Keratinocyte (primary cell): ENCODE results near the gene ZFP36. TPM values are rescaled to one million over a fixed set of nuclear protein-coding genes. Genes with fewer than 3 reads are reported as not detected.

Experiments
- DNase-seq: peaks from one replicate; pipeline ENCODE4 v3.0.0-alpha.2; 2011; ENCODE audit warnings: low read depth, missing footprints, low spot score
- FAIRE-seq: peaks from 2 replicates; lab custom pipeline; 2011; peaks lifted over from hg19 to GRCh38; lab: Jason Lieb, UNC
- H2AFZ ChIP-seq: 2 replicates; pipeline ENCODE4 v1.6.0; 2012; ENCODE audit warnings: low read length, control low read depth, inconsistent platforms; ENCODE audit not compliant: control insufficient read depth
- H3K27ac ChIP-seq: 2 replicates; pipeline ENCODE4 v1.5.1; 2011; ENCODE audit warnings: low read length; ENCODE audit not compliant: control insufficient read depth, insufficient read depth
- H3K27me3 ChIP-seq: 3 replicates; pipeline ENCODE4 v1.6.0; 2011; ENCODE audit warnings: low read length; ENCODE audit not compliant: control insufficient read depth, insufficient read depth; ENCODE audit errors: extremely low read depth
- H3K36me3 ChIP-seq, 2 experiments: 2 replicates in 1 of 2; 3 replicates in 1 of 2; pipeline ENCODE4 v1.5.1; 2011; ENCODE audit warnings: low read length in 2 of 2, mild to moderate bottlenecking in 1 of 2; ENCODE audit not compliant: control insufficient read depth in 2 of 2, insufficient read depth in 2 of 2; ENCODE audit errors: extremely low read depth in 1 of 2
- H3K4me1 ChIP-seq: 3 replicates; pipeline ENCODE4 v1.5.1; 2011; ENCODE audit warnings: low read length; ENCODE audit not compliant: control insufficient read depth, insufficient read depth; ENCODE audit errors: extremely low read depth
- H3K4me2 ChIP-seq: 3 replicates; pipeline ENCODE4 v1.6.0; 2011; ENCODE audit warnings: low read depth, low read length; ENCODE audit not compliant: control insufficient read depth, insufficient read depth; ENCODE audit errors: extremely low read depth
- H3K4me3 ChIP-seq, 3 experiments: fragments of 200-600 bp in 1 of 3; sonication (generic) in 1 of 3; 2 replicates in 2 of 3; 3 replicates in 1 of 3; pipeline ENCODE4 v1.5.1; 2011 to 2016; ENCODE audit warnings: low read length in 3 of 3, mild to moderate bottlenecking in 3 of 3, control low read depth in 2 of 3, inconsistent platforms in 1 of 3, low read depth in 1 of 3, mixed read lengths in 1 of 3, mixed run types in 1 of 3, moderate library complexity in 1 of 3; ENCODE audit not compliant: control insufficient read depth in 2 of 3, insufficient read depth in 2 of 3; ENCODE audit errors: extremely low read depth in 1 of 3
- H3K79me2 ChIP-seq: 2 replicates; pipeline ENCODE4 v1.6.0; 2012; ENCODE audit warnings: low read length; ENCODE audit not compliant: control insufficient read depth, insufficient read depth
- H3K9ac ChIP-seq: 3 replicates; pipeline ENCODE4 v1.6.0; 2011; ENCODE audit warnings: low read length; ENCODE audit not compliant: control insufficient read depth, insufficient read depth; ENCODE audit errors: extremely low read depth
- H3K9me1 ChIP-seq: 3 replicates; pipeline ENCODE4 v1.6.0; 2011; ENCODE audit warnings: low read length; ENCODE audit not compliant: control insufficient read depth, insufficient read depth; ENCODE audit errors: extremely low read depth
- H3K9me3 ChIP-seq: 2 replicates; pipeline ENCODE4 v1.5.1; 2012; ENCODE audit warnings: low read depth, low read length; ENCODE audit not compliant: control insufficient read depth
- H4K20me1 ChIP-seq: 3 replicates; pipeline ENCODE4 v1.6.0; 2011; ENCODE audit warnings: low read length; ENCODE audit not compliant: control insufficient read depth, insufficient read depth; ENCODE audit errors: extremely low read depth
- EZH2 ChIP-seq: IDR thresholded peaks from one replicate; pipeline ENCODE4 v1.6.1; 2012; ENCODE audit warnings: inconsistent platforms, mild to moderate bottlenecking, low read length, moderate library complexity
- dilution Hi-C: fragments of 300-500 bp; cut with MboI; formaldehyde crosslinking; loops from one replicate; pipeline ENCODE4 v1.7.0; 2020; ENCODE audit warnings: low sequenced_read_pairs; ENCODE audit not compliant: extremely low pct_ligation_motif_present
- polyA plus RNA-seq, 5 experiments: library from polyadenylated mRNA; depleted of rRNA in 3 of 5; stranded (reverse) in 3 of 5; stranded (forward) in 1 of 5; unstranded in 1 of 5; fragments of >200 nt; gene quantifications; 1 replicate in 1 of 5; 2 replicates in 3 of 5; 3 replicates in 1 of 5; pipeline versions ENCODE4 v1.2.1 to v1.2.3, GENCODE V29; 2011 to 2012; ENCODE audit warnings: missing spikeins in 2 of 5, low read depth in 1 of 5, low replicate concordance in 1 of 5
- TF ChIP-seq, protein P1 (sequence below), 3 experiments: IDR thresholded peaks in 1 of 3; conservative IDR thresholded peaks in 1 of 3; optimal IDR thresholded peaks in 1 of 3; 2 replicates in 2 of 3; 3 replicates in 1 of 3; pipeline versions ENCODE3 to v1.5.1; 2011; ENCODE audit warnings: low read length in 3 of 3, mild to moderate bottlenecking in 3 of 3, moderate library complexity in 2 of 3, control low read depth in 1 of 3, inconsistent platforms in 1 of 3; ENCODE audit not compliant: insufficient read depth in 2 of 3; ENCODE audit errors: extremely low read depth in 1 of 3

The ZFP36 gene
- polyA plus RNA-seq, 1 donor (not counting 4 experiments of a cell fraction or from before 2014, with no cell fraction given) = 12.8 TPM

DNA sequence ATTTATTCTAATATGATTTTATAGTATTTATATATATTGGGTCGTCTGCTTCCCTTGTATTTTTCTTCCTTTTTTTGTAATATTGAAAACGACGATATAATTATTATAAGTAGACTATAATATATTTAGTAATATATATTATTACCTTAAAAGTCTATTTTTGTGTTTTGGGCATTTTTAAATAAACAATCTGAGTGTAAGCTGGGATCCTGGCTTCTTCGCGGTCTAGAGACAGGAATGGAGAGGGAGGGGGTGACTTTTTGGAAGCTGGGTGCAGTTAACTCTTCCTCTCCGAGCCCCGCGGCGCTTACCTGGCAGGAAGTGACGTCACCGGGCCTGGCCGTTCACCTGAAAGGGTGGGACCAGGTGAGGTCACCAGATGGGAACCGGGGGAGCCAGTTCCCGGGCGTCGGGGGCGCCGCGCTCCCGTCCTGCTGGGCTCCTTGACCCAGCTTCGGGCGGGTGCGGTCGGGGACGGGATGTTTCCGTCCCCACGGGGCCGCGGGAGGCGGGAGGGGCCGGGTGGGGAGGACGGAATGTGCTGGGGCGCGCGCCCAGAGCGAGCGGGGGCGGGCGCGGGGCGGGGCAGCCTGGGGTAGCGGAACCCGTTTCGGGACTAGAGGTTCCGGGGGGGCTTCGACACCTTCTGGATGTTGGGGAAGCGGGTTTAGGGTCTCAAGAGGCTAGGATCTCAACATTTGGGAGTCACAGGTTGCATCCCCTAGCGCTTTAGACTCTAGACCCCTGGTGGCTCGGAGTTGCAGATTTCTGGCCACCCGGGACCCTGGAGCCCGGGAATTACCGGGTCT is 2.8 kb downstream of the ZFP36 start:
- Histone ChIP-seq H3K36me3 (peaks cover 6 to 14% of the 10 kb centered on the region in 2 experiments), H3K4me3 (peak overlapping the region; percentile 75 to 85 (median 81)), H3K27ac (peak overlapping the region; percentile 88), H3K9ac (peak overlapping the region; percentile 93), H3K9me1 (no peaks in the 10 kb centered on the region), H3K27me3 (no peaks in the 10 kb centered on the region), H3K4me1 (peaks cover 24% of the 10 kb centered on the region), H4K20me1 (peaks cover 4% of the 10 kb centered on the region), H3K9me3 (no peaks in the 10 kb centered on the region), H3K4me2 (peak overlapping the region; percentile 88), H2AFZ (no peak overlapping the region), H3K79me2 (peaks cover 24% of the 10 kb centered on the region)
- DNase-seq (no peak), FAIRE-seq (no peak)
- dilution Hi-C loops = no loop called here
- TF ChIP-seq EZH2 = no peak
- TF ChIP-seq, protein P1, sequence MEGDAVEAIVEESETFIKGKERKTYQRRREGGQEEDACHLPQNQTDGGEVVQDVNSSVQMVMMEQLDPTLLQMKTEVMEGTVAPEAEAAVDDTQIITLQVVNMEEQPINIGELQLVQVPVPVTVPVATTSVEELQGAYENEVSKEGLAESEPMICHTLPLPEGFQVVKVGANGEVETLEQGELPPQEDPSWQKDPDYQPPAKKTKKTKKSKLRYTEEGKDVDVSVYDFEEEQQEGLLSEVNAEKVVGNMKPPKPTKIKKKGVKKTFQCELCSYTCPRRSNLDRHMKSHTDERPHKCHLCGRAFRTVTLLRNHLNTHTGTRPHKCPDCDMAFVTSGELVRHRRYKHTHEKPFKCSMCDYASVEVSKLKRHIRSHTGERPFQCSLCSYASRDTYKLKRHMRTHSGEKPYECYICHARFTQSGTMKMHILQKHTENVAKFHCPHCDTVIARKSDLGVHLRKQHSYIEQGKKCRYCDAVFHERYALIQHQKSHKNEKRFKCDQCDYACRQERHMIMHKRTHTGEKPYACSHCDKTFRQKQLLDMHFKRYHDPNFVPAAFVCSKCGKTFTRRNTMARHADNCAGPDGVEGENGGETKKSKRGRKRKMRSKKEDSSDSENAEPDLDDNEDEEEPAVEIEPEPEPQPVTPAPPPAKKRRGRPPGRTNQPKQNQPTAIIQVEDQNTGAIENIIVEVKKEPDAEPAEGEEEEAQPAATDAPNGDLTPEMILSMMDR (optimal IDR thresholded peaks at IDR 0.05 in 1 of 3, IDR thresholded peaks at IDR 0.05 in 1 of 3, conservative IDR thresholded peaks at IDR 0.05 in 1 of 3; ENCODE audit: extremely low read depth in 1 of 3, insufficient read depth in 2 of 3, low read length in 3 of 3) = no peak

DNA sequence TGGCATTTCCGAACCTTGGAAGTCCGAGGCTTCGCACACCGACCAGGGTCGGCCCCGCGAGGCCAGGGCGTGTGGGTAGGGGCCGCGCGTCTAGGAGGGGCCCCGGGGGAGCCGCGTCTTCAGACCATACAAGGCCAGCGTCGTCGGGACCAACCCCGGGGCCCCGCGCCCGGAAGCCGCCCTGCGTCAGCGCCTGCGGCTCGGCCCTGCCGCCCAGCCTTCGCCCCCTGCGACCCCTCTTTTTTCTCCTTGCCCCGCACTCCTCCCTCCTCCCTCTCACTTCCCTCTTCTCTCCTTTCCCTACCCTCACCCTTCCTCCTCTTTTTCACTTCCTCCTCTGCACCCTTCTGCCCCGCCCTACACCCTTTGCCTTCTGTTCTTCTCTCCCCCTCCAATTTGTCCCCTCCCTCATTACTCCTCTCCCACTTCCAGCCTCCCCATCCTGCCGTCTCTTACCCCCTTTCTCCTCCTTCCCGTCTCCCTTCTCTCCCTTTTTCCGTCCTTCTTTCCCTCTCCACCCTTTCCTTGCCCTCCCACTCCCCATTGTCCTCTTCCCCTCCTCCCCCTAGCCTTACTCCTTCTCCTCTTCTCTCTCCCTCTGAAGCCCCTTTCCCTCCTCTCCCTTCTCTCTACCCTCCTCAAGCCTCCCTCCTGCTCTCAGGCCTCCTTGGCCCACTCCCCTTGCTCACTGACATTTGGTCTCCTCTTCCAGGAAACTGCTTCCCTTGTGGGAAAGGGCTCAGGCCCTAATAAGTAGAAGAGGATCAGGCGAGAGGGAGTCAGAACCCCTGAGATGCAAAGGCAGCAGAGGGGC is 3.6 kb downstream of the ZFP36 start:
- peaks cover 24% of the 10 kb centered on the region for H3K79me2 ChIP-seq
- H3K36me3 ChIP-seq = peaks cover 6 to 14% of the 10 kb centered on the region in 2 experiments
- no peaks in the 10 kb centered on the region for H3K9me3 ChIP-seq
- H3K9ac ChIP-seq = peak overlapping the region; percentile 93
- no peak for TF ChIP-seq EZH2
- peaks cover 24% of the 10 kb centered on the region for H3K4me1 ChIP-seq
- peak overlapping the region; percentile 61 to 85 (median 75) for H3K4me3 ChIP-seq
- H3K9me1 ChIP-seq = no peaks in the 10 kb centered on the region
- peak overlapping the region; percentile 72 for H3K4me2 ChIP-seq
- H4K20me1 ChIP-seq = peaks cover 4% of the 10 kb centered on the region
- DNase-seq = no peak
- H3K27me3 ChIP-seq = no peaks in the 10 kb centered on the region
- FAIRE-seq = no peak
- H2AFZ ChIP-seq = no peak overlapping the region
- H3K27ac ChIP-seq = peak overlapping the region; percentile 88
- dilution Hi-C loops = no loop called here
